ENCODE results near the gene GAREM1. TPM values are rescaled to one million over a fixed set of nuclear protein-coding genes. Genes with fewer than 3 reads are reported as not detected.

GAREM1 gene
- total RNA-seq, 1 donor from 2014 or later: 9.0 TPM

DNA sequence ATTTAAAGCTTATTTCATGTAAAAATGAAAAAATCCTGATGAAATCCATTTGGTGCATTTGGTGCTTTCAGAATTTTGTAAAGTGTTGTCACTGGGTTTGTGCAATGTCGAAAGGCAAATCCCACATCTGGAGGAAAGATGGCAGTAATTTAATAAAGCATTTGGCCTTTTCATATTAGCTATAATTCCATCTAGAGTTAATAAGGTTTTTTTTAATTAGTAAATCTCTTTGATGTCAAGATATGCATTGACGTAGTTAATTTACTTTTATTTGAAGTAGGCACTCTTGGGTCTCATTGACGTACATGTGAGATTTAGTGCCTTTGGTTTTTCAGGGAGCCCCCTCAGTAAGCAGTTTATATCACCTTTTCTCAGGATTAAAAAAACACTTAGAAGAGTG lies 12.3 kb upstream of the GAREM1 start:
- Histone ChIP-seq H3K9me3 (ENCODE audit: insufficient read depth, low read depth, low read length) (no peaks in the 10 kb centered on the region), H2AFZ (ENCODE audit: low read depth, low read length) (no peak overlapping the region), H3K27me3 (ENCODE audit: insufficient read depth, low read length) (no peaks in the 10 kb centered on the region), H3K36me3 (ENCODE audit: insufficient read depth, low read length) (no peaks in the 10 kb centered on the region), H3K9ac (ENCODE audit: low read length) (no peak overlapping the region), H3K27ac (ENCODE audit: low read depth, low read length) (no peak overlapping the region), H3K79me2 (ENCODE audit: insufficient read depth, low read length) (no peaks in the 10 kb centered on the region), H4K20me1 (ENCODE audit: insufficient read depth, low read length) (no peaks in the 10 kb centered on the region), H3K4me3 (ENCODE audit: insufficient read depth, low read depth, low read length) (no peak overlapping the region), H3K4me2 (ENCODE audit: low read length) (no peak overlapping the region), H3K4me1 (ENCODE audit: insufficient read depth, low read length) (no peaks in the 10 kb centered on the region)
- TF ChIP-seq EZH2 (IDR thresholded peaks at IDR 0.05; ENCODE audit: insufficient read depth, low read length): no peak
- TF ChIP-seq, protein P1, sequence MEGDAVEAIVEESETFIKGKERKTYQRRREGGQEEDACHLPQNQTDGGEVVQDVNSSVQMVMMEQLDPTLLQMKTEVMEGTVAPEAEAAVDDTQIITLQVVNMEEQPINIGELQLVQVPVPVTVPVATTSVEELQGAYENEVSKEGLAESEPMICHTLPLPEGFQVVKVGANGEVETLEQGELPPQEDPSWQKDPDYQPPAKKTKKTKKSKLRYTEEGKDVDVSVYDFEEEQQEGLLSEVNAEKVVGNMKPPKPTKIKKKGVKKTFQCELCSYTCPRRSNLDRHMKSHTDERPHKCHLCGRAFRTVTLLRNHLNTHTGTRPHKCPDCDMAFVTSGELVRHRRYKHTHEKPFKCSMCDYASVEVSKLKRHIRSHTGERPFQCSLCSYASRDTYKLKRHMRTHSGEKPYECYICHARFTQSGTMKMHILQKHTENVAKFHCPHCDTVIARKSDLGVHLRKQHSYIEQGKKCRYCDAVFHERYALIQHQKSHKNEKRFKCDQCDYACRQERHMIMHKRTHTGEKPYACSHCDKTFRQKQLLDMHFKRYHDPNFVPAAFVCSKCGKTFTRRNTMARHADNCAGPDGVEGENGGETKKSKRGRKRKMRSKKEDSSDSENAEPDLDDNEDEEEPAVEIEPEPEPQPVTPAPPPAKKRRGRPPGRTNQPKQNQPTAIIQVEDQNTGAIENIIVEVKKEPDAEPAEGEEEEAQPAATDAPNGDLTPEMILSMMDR (IDR thresholded peaks at IDR 0.05; ENCODE audit: insufficient read depth, low read depth, low read length): no peak
- no peak for DNase-seq (ENCODE audit: low read depth)
- peaks cover 2% of the 10 kb centered on the region for H3K27me3 Mint-ChIP-seq (ENCODE audit: low read depth, unreplicated experiment)
- H3K4me1 Mint-ChIP-seq (ENCODE audit: low read depth, unreplicated experiment): no peaks in the 10 kb centered on the region
- H3K27ac Mint-ChIP-seq (ENCODE audit: unreplicated experiment): no peak overlapping the region
- no peaks in the 10 kb centered on the region for H3K36me3 Mint-ChIP-seq (ENCODE audit: low read depth, unreplicated experiment)
- H3K4me3 Mint-ChIP-seq (ENCODE audit: unreplicated experiment): no peak overlapping the region
- no peak for FAIRE-seq
- H3K9me3 Mint-ChIP-seq (ENCODE audit: unreplicated experiment): no peaks in the 10 kb centered on the region

DNA sequence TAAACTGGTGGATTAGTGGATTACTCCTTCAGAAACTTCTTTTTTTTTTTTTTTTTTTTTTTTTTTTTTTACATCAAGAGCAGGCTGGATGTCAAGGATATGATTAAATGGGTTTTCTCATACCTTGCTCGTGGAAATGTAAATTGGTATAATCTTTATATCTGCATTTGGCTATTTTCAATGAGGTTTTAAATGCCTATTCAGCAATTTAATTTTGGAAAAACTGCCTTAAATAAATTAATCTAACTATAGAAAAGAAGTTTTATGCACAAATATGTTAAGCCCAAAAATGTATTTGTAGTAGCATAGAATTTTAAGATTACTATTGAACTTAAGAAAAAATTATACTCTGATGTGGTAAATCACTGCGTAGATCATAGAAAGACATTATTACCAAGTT lies 11.4 kb upstream of the GAREM1 start:
- Histone ChIP-seq H3K4me1 (ENCODE audit: insufficient read depth, low read length) (no peaks in the 10 kb centered on the region), H3K27me3 (ENCODE audit: insufficient read depth, low read length) (no peaks in the 10 kb centered on the region), H3K4me3 (ENCODE audit: insufficient read depth, low read depth, low read length) (no peak overlapping the region), H4K20me1 (ENCODE audit: insufficient read depth, low read length) (no peaks in the 10 kb centered on the region), H3K4me2 (ENCODE audit: low read length) (no peak overlapping the region), H2AFZ (ENCODE audit: low read depth, low read length) (no peak overlapping the region), H3K9ac (ENCODE audit: low read length) (no peak overlapping the region), H3K9me3 (ENCODE audit: insufficient read depth, low read depth, low read length) (no peaks in the 10 kb centered on the region), H3K79me2 (ENCODE audit: insufficient read depth, low read length) (no peaks in the 10 kb centered on the region), H3K27ac (ENCODE audit: low read depth, low read length) (no peak overlapping the region), H3K36me3 (ENCODE audit: insufficient read depth, low read length) (no peaks in the 10 kb centered on the region)
- no peak for FAIRE-seq
- no peaks in the 10 kb centered on the region for H3K4me1 Mint-ChIP-seq (ENCODE audit: low read depth, unreplicated experiment)
- no peak overlapping the region for H3K27ac Mint-ChIP-seq (ENCODE audit: unreplicated experiment)
- DNase-seq (ENCODE audit: low read depth): no peak
- no peaks in the 10 kb centered on the region for H3K9me3 Mint-ChIP-seq (ENCODE audit: unreplicated experiment)
- peaks cover 2% of the 10 kb centered on the region for H3K27me3 Mint-ChIP-seq (ENCODE audit: low read depth, unreplicated experiment)
- TF ChIP-seq EZH2 (IDR thresholded peaks at IDR 0.05; ENCODE audit: insufficient read depth, low read length): no peak
- TF ChIP-seq, protein P1 (IDR thresholded peaks at IDR 0.05; ENCODE audit: insufficient read depth, low read depth, low read length): no peak
- no peaks in the 10 kb centered on the region for H3K36me3 Mint-ChIP-seq (ENCODE audit: low read depth, unreplicated experiment)
- no peak overlapping the region for H3K4me3 Mint-ChIP-seq (ENCODE audit: unreplicated experiment)

DNA sequence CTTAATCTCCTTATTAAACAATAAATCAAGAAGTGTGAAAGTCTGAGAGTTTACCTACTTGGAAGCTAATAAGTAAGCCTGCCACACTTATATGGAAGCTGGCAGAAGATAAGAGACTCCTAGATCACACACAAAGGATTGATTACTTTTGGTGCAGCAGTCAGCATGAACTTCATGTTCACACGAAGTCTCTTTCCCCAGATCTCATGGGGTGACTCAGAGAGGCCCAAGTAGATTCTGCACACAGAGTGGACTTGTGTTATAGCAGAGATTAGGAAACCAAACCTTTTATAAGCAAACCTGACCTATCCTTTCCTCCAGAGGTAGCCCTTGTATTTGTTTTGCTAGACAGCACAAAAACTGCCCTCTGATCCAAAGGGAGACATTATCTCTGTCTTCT lies 9.9 kb upstream of the GAREM1 start:
- no peak for DNase-seq (ENCODE audit: low read depth)
- no peak overlapping the region for H3K9ac ChIP-seq (ENCODE audit: low read length)
- H3K4me1 ChIP-seq (ENCODE audit: insufficient read depth, low read length): no peaks in the 10 kb centered on the region
- H3K4me3 ChIP-seq (ENCODE audit: insufficient read depth, low read depth, low read length): no peak overlapping the region
- FAIRE-seq: no peak
- no peaks in the 10 kb centered on the region for H3K27me3 ChIP-seq (ENCODE audit: insufficient read depth, low read length)
- H4K20me1 ChIP-seq (ENCODE audit: insufficient read depth, low read length): no peaks in the 10 kb centered on the region
- Mint-ChIP-seq H3K4me3 (ENCODE audit: unreplicated experiment) (no peak overlapping the region), H3K36me3 (ENCODE audit: low read depth, unreplicated experiment) (no peaks in the 10 kb centered on the region), H3K9me3 (ENCODE audit: unreplicated experiment) (no peaks in the 10 kb centered on the region), H3K27me3 (ENCODE audit: low read depth, unreplicated experiment) (peaks cover 13% of the 10 kb centered on the region), H3K4me1 (ENCODE audit: low read depth, unreplicated experiment) (no peaks in the 10 kb centered on the region), H3K27ac (ENCODE audit: unreplicated experiment) (no peak overlapping the region)
- H3K27ac ChIP-seq (ENCODE audit: low read depth, low read length): no peak overlapping the region
- no peak for TF ChIP-seq EZH2 (IDR thresholded peaks at IDR 0.05; ENCODE audit: insufficient read depth, low read length)
- TF ChIP-seq, protein P1 (IDR thresholded peaks at IDR 0.05; ENCODE audit: insufficient read depth, low read depth, low read length): no peak
- no peak overlapping the region for H2AFZ ChIP-seq (ENCODE audit: low read depth, low read length)
- H3K4me2 ChIP-seq (ENCODE audit: low read length): no peak overlapping the region
- H3K79me2 ChIP-seq (ENCODE audit: insufficient read depth, low read length): no peaks in the 10 kb centered on the region
- H3K36me3 ChIP-seq (ENCODE audit: insufficient read depth, low read length): no peaks in the 10 kb centered on the region
- H3K9me3 ChIP-seq (ENCODE audit: insufficient read depth, low read depth, low read length): no peaks in the 10 kb centered on the region

Measured in astrocyte (in vitro differentiated cells and primary cell).